Neural cell (in vitro differentiated cells): ENCODE measurements around the gene GPS1. TPM values are rescaled to one million over a fixed set of nuclear protein-coding genes. Genes with fewer than 3 reads are reported as not detected.
A peak's percentile ranks its signal among the peaks of the same experiment; 100 is the strongest.

Experiments used
- H2AFZ ChIP-seq: fragments of 200-600, 300-800 bp; sonication (generic), shearing (Covaris generic); 2 replicates; pipeline ENCODE4 v1.6.0; 2014; ENCODE audit warnings: low read depth, mild to moderate bottlenecking, antibody characterized with exemption, low read length, moderate library complexity
- H3F3A ChIP-seq: fragments of 200-600 bp; shearing (Covaris generic); 2 replicates; pipeline ENCODE4 v1.6.1; 2016; ENCODE audit warnings: mild to moderate bottlenecking, moderate library complexity, mixed read lengths, antibody characterized with exemption, low read length; ENCODE audit not compliant: insufficient read depth, poor library complexity, severe bottlenecking
- H3K27ac ChIP-seq: fragments of 200-600, 300-800 bp; sonication (generic), shearing (Covaris generic); 2 replicates; pipeline ENCODE4 v1.5.1; 2014; ENCODE audit warnings: mild to moderate bottlenecking, low read length, moderate library complexity
- H3K27me3 ChIP-seq: fragments of 300-800, 200-600 bp; sonication (generic), shearing (Covaris generic); 2 replicates; pipeline ENCODE4 v1.6.0; 2014; ENCODE audit warnings: mild to moderate bottlenecking, low read depth, low read length, moderate library complexity; ENCODE audit not compliant: insufficient read depth
- H3K36me3 ChIP-seq: fragments of 300-800, 200-600 bp; sonication (generic), shearing (Covaris generic); 2 replicates; pipeline ENCODE4 v1.5.1; 2014; ENCODE audit warnings: mild to moderate bottlenecking, antibody characterized with exemption, low read length, moderate library complexity; ENCODE audit not compliant: insufficient read depth
- H3K4me2 ChIP-seq: fragments of 300-800, 200-600 bp; sonication (generic), shearing (Covaris generic); 2 replicates; pipeline ENCODE4 v1.6.0; 2014; ENCODE audit warnings: mild to moderate bottlenecking, low read length
- H3K4me3 ChIP-seq: fragments of 300-800, 200-600 bp; sonication (generic), shearing (Covaris generic); 2 replicates; pipeline ENCODE4 v1.5.1; 2014; ENCODE audit warnings: mild to moderate bottlenecking, low read length, moderate library complexity
- H3K79me2 ChIP-seq: fragments of 200-600 bp; shearing (Covaris generic); replicated peaks from 2 replicates; pipeline ENCODE4 v1.6.0; 2014; ENCODE audit warnings: mild to moderate bottlenecking, low read length, moderate library complexity; ENCODE audit not compliant: insufficient read depth
- H3K9ac ChIP-seq: fragments of 300-800, 200-600 bp; sonication (generic), shearing (Covaris generic); 2 replicates; pipeline ENCODE4 v1.6.1; 2016; ENCODE audit warnings: mild to moderate bottlenecking, low read length, mixed read lengths
- H3K9me2 ChIP-seq: fragments of 200-600 bp; shearing (Covaris generic); 2 replicates; pipeline ENCODE4 v1.6.1; 2016; ENCODE audit warnings: mild to moderate bottlenecking, low read length, mixed read lengths; ENCODE audit not compliant: insufficient read depth
- H3K9me3 ChIP-seq: fragments of 200-600, 300-800 bp; sonication (generic), shearing (Covaris generic); 2 replicates; pipeline ENCODE4 v1.6.1; 2016; ENCODE audit warnings: mild to moderate bottlenecking, mixed run types, low read length, moderate library complexity, mixed read lengths
- H4K20me1 ChIP-seq: fragments of 200-600 bp; shearing (Covaris generic); 2 replicates; pipeline ENCODE4 v1.6.1; 2016; ENCODE audit warnings: mild to moderate bottlenecking, mixed run types; ENCODE audit not compliant: insufficient read depth
- EP300 ChIP-seq: fragments of 450-650 bp; conservative IDR thresholded peaks from 2 replicates; pipeline ENCODE4 v1.6.1; 2014; ENCODE audit warnings: antibody characterized with exemption, mild to moderate bottlenecking, moderate library complexity; ENCODE audit not compliant: poor library complexity, severe bottlenecking
- EZH2 ChIP-seq: fragments of 200-600, 300-800 bp; shearing (Covaris generic), sonication (generic); IDR thresholded peaks from 2 replicates; pipeline ENCODE4 v1.6.1; 2014; ENCODE audit warnings: antibody characterized with exemption, low read length, borderline replicate concordance, mild to moderate bottlenecking; ENCODE audit not compliant: insufficient read depth, poor library complexity, severe bottlenecking
- MXI1 ChIP-seq: fragments of 450-650 bp; conservative IDR thresholded peaks from 2 replicates; pipeline ENCODE4 v1.6.1; 2014; ENCODE audit warnings: antibody characterized with exemption, mild to moderate bottlenecking; ENCODE audit not compliant: poor library complexity, severe bottlenecking
- POLR2AphosphoS5 ChIP-seq: IDR thresholded peaks from 2 replicates; pipeline ENCODE4 v1.6.1; 2012
- RAD21 ChIP-seq: fragments of 450-650 bp; conservative IDR thresholded peaks from 2 replicates; pipeline ENCODE4 v1.6.1; 2014; ENCODE audit warnings: antibody characterized with exemption, mild to moderate bottlenecking, moderate library complexity
- SMC3 ChIP-seq: fragments of 450-650 bp; conservative IDR thresholded peaks from 2 replicates; pipeline ENCODE4 v1.6.1; 2014; ENCODE audit warnings: antibody characterized with exemption, mild to moderate bottlenecking, moderate library complexity; ENCODE audit not compliant: poor library complexity
- TAF1 ChIP-seq: IDR thresholded peaks from 2 replicates; pipeline ENCODE4 v1.6.1; 2012; ENCODE audit warnings: low read depth
- polyA plus RNA-seq: library from polyadenylated mRNA; depleted of rRNA; stranded (reverse); fragments of >200 nt; gene quantifications from 2 replicates; pipeline ENCODE4 v1.2.3, GENCODE V29; 2014
- TF ChIP-seq, protein P1 (sequence below): IDR thresholded peaks from 2 replicates; pipeline ENCODE4 v1.6.1; 2012; ENCODE audit warnings: borderline replicate concordance
- TF ChIP-seq, protein P2 (sequence below): fragments of 450-650 bp; IDR thresholded peaks from 2 replicates; pipeline ENCODE4 v1.5.1; 2014; ENCODE audit warnings: antibody characterized with exemption, mild to moderate bottlenecking, moderate library complexity; ENCODE audit not compliant: poor library complexity, severe bottlenecking

The GPS1 gene
- polyA plus RNA-seq, 1 donor from 2014 or later: 170 TPM

DNA sequence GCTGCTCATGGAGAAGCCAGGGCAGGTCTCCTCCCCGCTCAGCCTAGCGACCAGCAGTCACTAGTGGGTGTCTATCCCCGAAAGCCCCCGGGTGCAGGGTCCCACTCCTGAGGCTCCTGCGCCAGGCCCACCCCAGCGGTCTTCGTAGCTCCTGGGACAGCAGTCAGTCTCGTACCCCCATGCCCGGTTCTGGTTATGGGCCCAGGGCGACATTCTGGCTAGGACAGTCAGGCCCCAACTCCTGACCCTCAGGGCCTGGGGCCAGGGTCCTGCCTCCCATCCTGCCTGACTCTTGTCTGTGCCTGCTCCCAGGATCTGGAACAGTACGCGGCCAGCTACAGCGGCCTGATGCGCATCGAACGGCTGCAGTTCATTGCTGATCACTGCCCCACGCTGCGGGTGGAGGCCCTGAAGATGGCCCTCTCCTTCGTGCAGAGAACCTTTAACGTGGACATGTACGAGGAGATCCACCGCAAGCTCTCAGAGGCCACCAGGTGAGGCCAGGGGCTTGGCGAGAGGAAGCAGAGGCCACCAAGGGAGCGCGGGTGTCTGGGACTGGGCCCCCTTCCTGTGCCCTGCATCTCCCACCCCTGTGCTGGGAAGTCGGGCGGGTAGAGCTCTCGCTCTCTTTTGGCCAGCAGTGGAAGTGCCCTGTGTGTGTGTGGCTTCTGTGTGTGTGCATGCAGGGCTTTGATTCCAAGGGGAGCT lies 2.0 kb downstream of the GPS1 start:
- no peak for TF ChIP-seq SMC3
- Histone ChIP-seq H2AFZ (no peak overlapping the region), H3K27ac (no peak overlapping the region), H3K9me2 (no peaks in the 10 kb centered on the region), H3K9ac (no peak overlapping the region), H3F3A (no peaks in the 10 kb centered on the region), H4K20me1 (no peaks in the 10 kb centered on the region), H3K79me2 (peaks cover 10% of the 10 kb centered on the region), H3K9me3 (no peaks in the 10 kb centered on the region), H3K27me3 (no peaks in the 10 kb centered on the region), H3K36me3 (no peaks in the 10 kb centered on the region), H3K4me2 (no peak overlapping the region), H3K4me3 (peak overlapping the region; percentile 92)

DNA sequence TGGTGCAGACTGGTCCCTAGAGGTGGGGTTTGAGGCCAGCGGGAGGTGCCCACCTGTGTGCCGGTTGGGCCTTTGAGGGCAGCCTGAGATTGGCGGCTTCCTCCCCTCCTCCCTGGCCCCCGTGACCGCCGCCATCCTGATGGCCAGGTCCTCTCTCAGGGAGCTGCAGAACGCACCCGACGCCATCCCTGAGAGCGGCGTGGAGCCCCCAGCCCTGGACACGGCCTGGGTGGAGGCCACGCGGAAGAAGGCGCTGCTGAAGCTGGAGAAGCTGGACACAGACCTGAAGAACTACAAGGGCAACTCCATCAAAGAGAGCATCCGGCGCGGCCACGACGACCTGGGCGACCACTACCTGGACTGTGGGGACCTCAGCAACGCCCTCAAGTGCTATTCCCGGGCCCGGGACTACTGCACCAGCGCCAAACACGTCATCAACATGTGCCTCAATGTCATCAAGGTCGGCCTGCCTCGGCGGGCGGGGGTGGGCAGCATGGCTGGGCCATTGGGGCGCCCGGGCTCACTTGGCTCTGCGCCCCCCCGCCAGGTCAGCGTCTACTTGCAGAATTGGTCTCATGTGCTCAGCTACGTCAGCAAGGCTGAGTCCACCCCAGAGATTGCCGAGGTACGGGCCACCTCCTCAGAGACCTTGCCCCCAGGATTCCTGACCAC lies 2.8 kb downstream of the GPS1 start:
- Histone ChIP-seq H3K9me2 (no peaks in the 10 kb centered on the region), H3K27me3 (no peaks in the 10 kb centered on the region), H3K9ac (no peak overlapping the region), H3K4me2 (no peak overlapping the region), H4K20me1 (no peaks in the 10 kb centered on the region), H3F3A (no peaks in the 10 kb centered on the region), H3K9me3 (no peaks in the 10 kb centered on the region), H3K36me3 (no peaks in the 10 kb centered on the region), H3K79me2 (peaks cover 10% of the 10 kb centered on the region), H2AFZ (no peak overlapping the region), H3K27ac (no peak overlapping the region), H3K4me3 (no peak overlapping the region)
- TF ChIP-seq SMC3 (no peak), POLR2AphosphoS5 (no peak), MXI1 (no peak), EZH2 (no peak), EP300 (no peak), RAD21 (no peak), TAF1 (no peak)
- TF ChIP-seq, protein P1, sequence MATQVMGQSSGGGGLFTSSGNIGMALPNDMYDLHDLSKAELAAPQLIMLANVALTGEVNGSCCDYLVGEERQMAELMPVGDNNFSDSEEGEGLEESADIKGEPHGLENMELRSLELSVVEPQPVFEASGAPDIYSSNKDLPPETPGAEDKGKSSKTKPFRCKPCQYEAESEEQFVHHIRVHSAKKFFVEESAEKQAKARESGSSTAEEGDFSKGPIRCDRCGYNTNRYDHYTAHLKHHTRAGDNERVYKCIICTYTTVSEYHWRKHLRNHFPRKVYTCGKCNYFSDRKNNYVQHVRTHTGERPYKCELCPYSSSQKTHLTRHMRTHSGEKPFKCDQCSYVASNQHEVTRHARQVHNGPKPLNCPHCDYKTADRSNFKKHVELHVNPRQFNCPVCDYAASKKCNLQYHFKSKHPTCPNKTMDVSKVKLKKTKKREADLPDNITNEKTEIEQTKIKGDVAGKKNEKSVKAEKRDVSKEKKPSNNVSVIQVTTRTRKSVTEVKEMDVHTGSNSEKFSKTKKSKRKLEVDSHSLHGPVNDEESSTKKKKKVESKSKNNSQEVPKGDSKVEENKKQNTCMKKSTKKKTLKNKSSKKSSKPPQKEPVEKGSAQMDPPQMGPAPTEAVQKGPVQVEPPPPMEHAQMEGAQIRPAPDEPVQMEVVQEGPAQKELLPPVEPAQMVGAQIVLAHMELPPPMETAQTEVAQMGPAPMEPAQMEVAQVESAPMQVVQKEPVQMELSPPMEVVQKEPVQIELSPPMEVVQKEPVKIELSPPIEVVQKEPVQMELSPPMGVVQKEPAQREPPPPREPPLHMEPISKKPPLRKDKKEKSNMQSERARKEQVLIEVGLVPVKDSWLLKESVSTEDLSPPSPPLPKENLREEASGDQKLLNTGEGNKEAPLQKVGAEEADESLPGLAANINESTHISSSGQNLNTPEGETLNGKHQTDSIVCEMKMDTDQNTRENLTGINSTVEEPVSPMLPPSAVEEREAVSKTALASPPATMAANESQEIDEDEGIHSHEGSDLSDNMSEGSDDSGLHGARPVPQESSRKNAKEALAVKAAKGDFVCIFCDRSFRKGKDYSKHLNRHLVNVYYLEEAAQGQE: no peak
- TF ChIP-seq, protein P2, sequence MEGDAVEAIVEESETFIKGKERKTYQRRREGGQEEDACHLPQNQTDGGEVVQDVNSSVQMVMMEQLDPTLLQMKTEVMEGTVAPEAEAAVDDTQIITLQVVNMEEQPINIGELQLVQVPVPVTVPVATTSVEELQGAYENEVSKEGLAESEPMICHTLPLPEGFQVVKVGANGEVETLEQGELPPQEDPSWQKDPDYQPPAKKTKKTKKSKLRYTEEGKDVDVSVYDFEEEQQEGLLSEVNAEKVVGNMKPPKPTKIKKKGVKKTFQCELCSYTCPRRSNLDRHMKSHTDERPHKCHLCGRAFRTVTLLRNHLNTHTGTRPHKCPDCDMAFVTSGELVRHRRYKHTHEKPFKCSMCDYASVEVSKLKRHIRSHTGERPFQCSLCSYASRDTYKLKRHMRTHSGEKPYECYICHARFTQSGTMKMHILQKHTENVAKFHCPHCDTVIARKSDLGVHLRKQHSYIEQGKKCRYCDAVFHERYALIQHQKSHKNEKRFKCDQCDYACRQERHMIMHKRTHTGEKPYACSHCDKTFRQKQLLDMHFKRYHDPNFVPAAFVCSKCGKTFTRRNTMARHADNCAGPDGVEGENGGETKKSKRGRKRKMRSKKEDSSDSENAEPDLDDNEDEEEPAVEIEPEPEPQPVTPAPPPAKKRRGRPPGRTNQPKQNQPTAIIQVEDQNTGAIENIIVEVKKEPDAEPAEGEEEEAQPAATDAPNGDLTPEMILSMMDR: no peak
